RWPE2 (cell line): Measurements from ENCODE around the gene HEPACAM2.

Experiments used
- ATAC-seq: fragments of 200-7000 bp; cut with Tn5 transposase; 3 replicates; pipeline ENCODE4 v1.9.1; 2021; ENCODE audit warnings: low read depth
- DNase-seq: peaks from one replicate; pipeline ENCODE4 v3.0.0-alpha.2; 2020; ENCODE audit warnings: low spot score
- H3K27ac ChIP-seq: fragments of 450-650 bp; 2 replicates; pipeline ENCODE4 v1.5.1; 2017; ENCODE audit warnings: mild to moderate bottlenecking; ENCODE audit not compliant: poor library complexity, severe bottlenecking
- H3K27me3 ChIP-seq: fragments of 250-450 bp; sonication (Bioruptor Pico); 2 replicates; pipeline ENCODE4 v1.5.1; 2021; ENCODE audit warnings: mild to moderate bottlenecking, moderate library complexity; ENCODE audit not compliant: insufficient read depth, poor library complexity, severe bottlenecking
- H3K36me3 ChIP-seq: fragments of 250-450 bp; sonication (Bioruptor Pico); 2 replicates; pipeline ENCODE4 v1.5.1; 2020; ENCODE audit warnings: low read depth, mild to moderate bottlenecking, moderate library complexity
- H3K4me1 ChIP-seq: fragments of 250-450 bp; sonication (Bioruptor Pico); 2 replicates; pipeline ENCODE4 v1.5.1; 2021; ENCODE audit warnings: mild to moderate bottlenecking, moderate library complexity; ENCODE audit not compliant: insufficient read depth, poor library complexity, severe bottlenecking
- H3K4me3 ChIP-seq: fragments of 250-450 bp; sonication (Bioruptor Pico); 2 replicates; pipeline ENCODE4 v1.5.1; 2021; ENCODE audit warnings: mild to moderate bottlenecking, moderate library complexity; ENCODE audit not compliant: severe bottlenecking
- H3K9me3 ChIP-seq: fragments of 250-450 bp; sonication (Bioruptor Pico); 2 replicates; pipeline ENCODE4 v1.5.1; 2021; ENCODE audit warnings: mild to moderate bottlenecking, moderate library complexity; ENCODE audit not compliant: severe bottlenecking
- CTCF ChIP-seq: fragments of 450-650 bp; IDR thresholded peaks from one replicate; pipeline ENCODE4 v1.5.1; 2017; ENCODE audit warnings: mild to moderate bottlenecking, moderate library complexity; ENCODE audit not compliant: poor library complexity, severe bottlenecking

The HEPACAM2 gene

DNA sequence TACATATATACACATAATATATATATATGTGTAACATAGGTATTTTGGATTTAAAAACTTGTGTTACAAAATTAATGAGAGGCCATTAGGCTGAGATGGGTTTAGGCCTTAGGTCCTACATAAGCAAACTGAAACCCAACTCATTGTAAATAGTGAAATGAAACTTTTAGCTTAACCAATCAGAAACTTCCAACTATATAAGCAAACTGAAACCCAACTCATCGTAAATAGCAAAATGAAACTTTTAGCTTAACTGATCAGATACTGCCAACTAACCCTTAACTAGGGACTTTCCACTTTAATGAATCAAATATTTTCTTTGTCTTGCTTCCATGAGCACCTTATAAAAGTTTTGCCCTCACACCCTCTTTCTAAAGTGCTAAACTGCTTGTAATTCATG, 60.8 kb downstream of the HEPACAM2 start:
- DNase-seq (no peak), ATAC-seq (no peak)
- no peaks in the 10 kb centered on the region for H3K4me1 ChIP-seq
- H3K36me3 ChIP-seq: no peaks in the 10 kb centered on the region
- no peaks in the 10 kb centered on the region for H3K27me3 ChIP-seq
- H3K9me3 ChIP-seq: no peaks in the 10 kb centered on the region
- no peak overlapping the region for H3K27ac ChIP-seq
- TF ChIP-seq CTCF: no peak
- H3K4me3 ChIP-seq: no peak overlapping the region

GRCh38 chr7:93164766-93165165, 61.5 kb downstream of the HEPACAM2 start:
- no peaks in the 10 kb centered on the region for H3K27me3 ChIP-seq
- H3K27ac ChIP-seq: no peak overlapping the region
- ATAC-seq (no peak), DNase-seq (no peak)
- no peaks in the 10 kb centered on the region for H3K4me1 ChIP-seq
- H3K36me3 ChIP-seq: no peaks in the 10 kb centered on the region
- no peaks in the 10 kb centered on the region for H3K9me3 ChIP-seq
- no peak for TF ChIP-seq CTCF
- no peak overlapping the region for H3K4me3 ChIP-seq

- Histone ChIP-seq H3K27me3 (no peaks in the 10 kb centered on the region), H3K36me3 (no peaks in the 10 kb centered on the region), H3K4me3 (no peak overlapping the region), H3K27ac (no peak overlapping the region), H3K4me1 (no peaks in the 10 kb centered on the region), H3K9me3 (peaks cover 1% of the 10 kb centered on the region)
- ATAC-seq (no peak), DNase-seq (no peak)
- TF ChIP-seq CTCF: no peak
Measured at GRCh38 chr7:93161181-93161762, 65.0 kb downstream of the HEPACAM2 start.

DNA sequence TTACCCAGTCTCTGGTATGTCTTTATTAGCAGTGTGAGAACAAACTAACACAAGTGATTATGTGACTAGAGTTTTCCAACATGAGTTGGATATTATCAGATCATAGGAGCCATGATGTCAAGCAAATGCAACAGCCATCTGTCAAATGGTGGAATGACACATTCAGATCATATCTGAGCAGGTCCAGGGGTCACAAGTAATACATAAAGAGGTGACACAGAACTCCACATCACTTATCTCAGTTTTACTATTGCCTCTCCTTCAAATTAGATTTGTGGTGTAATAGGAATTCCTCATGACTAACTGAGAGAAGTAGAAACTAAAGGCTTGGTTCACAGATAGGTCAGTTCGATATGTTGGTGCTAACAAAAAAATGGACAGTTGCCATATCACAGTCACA, 65.9 kb downstream of the HEPACAM2 start:
- Histone ChIP-seq H3K27ac (no peak overlapping the region), H3K27me3 (no peaks in the 10 kb centered on the region), H3K4me3 (no peak overlapping the region), H3K36me3 (no peaks in the 10 kb centered on the region), H3K9me3 (peaks cover 1% of the 10 kb centered on the region), H3K4me1 (no peaks in the 10 kb centered on the region)
- TF ChIP-seq CTCF: no peak
- ATAC-seq (no peak), DNase-seq (no peak)

- ATAC-seq: no peak
- Histone ChIP-seq H3K27ac (no peak overlapping the region), H3K9me3 (peaks cover 1% of the 10 kb centered on the region), H3K4me1 (no peaks in the 10 kb centered on the region), H3K36me3 (no peaks in the 10 kb centered on the region), H3K27me3 (no peaks in the 10 kb centered on the region), H3K4me3 (no peak overlapping the region)
- TF ChIP-seq CTCF: no peak
- no peak for DNase-seq
Measured at GRCh38 chr7:93159490-93159889, 66.8 kb downstream of the HEPACAM2 start.
